NCI-H2029 (cell line): ENCODE results near the gene POLD4.
A peak's percentile ranks its signal among the peaks of the same experiment; 100 is the strongest.

Experiments
- DNase-seq: peaks from one replicate; lab custom pipeline; 2025; lab: John Stamatoyannopoulos, UW

The POLD4 gene

DNA sequence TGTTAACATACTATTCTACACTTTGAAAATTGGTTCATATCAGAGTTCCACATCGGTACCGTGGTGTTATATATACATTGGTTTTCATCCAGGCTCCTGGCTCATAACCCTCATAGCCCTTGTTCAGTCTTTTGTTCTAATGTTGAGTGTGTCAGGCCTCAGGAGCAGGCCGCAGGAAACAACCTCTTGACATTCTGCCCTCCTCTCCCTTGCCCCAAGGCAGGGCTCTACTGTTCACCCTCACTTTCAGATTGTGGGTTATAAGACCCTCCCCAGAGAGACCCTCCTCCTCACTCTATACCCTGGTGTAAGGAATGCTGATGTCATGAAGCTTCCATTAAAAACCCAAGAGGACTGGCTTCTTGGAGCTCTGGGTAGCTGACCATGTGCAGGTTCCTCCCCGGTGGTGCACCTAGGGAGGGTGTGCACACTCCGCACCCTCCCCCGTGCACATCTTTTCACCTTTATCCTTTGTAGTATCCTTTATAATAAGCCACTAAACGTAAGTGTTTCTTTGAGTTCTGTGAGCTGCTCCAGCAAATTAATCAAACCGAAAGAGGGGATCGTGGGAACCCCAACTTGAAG is 37.9 kb downstream of the POLD4 start:
- DNase-seq = peak; percentile 15

DNA sequence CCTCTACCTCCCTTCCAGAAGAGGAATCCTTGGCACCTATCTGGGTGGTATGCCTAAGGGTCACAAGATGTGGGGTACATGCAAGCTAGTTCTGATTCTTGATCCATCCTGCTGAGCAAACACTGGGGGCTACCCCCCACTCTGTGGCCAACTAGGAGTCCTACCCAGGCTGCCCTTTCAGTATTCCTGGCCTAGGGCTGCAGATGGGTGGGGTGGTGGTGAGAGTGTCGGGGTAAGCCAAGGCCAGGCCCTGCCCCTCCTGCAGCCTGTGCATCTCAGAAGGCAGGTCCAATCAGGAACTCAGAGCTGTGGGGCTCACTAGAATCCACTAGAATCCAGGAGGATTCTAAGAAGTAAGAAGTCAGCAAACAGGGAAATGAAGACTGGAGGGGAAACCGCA is 39.1 kb downstream of the POLD4 start:
- no peak for DNase-seq

DNA sequence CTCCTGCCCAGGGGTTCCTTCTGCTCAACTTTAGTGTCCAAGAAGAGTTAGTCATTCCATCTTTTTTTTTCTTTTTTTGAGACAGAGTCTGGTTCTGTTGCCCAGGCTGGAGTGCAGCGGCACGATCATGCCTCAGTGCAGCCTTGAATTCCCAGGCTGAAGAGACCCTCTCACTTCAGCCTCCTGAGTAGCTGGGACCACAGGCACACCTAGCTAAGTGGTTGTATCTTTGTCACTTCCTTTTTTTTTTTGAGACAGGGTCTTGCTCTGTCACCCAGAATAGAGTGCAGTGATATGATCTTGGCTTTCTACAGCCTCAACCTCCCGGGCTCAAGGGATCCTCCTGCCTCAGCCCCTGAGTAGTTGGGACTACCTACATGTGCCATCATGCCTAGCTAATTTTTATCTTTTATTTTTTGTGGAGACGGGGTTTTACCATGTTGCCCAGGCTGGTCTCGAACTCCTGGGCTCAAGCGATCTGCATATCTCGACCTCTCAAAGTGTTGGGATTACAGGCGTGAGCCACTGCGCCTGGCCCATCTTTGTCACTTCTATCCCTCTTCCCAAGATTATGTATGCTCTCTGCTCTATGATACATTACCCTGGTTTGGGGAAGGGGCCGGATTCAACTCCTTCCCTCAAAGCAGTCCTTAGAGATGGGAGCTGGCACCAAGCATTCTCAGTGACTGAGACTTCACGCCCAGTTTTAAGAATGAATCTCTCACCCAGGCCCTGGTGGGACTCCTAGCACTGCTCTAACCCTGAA is 40.0 kb downstream of the POLD4 start:
- no peak for DNase-seq

DNA sequence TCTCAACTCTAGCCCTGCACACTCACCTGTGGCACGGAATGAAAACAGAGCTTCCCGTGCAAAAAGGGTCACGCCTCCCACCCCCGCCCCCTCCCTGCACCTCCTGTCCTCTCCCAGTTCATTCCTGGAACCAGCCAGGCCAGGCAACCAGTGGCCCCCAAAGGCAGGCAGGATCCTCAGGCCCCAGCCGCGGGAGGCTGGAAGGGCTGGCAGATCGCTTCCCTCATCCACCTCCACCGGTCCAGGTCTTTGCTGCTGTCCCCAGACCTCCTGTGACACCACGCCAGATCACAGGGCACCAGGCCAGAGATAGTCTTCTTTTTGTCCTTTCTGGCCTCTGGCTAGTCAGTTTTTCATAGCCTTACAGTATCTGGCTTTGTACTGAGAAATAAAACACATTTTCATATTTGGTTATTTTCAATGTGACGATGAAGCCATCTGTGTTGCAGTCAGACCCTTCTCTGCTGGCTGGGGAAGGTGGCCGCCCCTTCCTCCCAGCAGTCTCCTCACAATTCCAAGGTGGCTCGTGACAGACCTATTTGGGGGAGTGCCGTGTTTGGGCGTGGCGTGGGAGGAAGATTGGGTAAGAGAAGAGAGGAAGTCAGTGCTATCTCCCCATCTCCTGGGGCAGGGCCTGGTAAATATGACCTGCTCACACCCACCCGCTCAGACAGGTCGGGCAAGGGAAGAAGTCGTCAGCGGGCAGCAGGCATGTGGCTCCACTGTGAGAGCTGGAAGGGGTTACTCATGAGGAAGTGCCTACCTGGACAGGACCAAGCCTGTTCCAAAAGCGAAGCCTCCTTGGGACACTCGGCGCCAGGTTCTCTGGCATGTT is 40.9 kb downstream of the POLD4 start:
- no peak for DNase-seq

DNA sequence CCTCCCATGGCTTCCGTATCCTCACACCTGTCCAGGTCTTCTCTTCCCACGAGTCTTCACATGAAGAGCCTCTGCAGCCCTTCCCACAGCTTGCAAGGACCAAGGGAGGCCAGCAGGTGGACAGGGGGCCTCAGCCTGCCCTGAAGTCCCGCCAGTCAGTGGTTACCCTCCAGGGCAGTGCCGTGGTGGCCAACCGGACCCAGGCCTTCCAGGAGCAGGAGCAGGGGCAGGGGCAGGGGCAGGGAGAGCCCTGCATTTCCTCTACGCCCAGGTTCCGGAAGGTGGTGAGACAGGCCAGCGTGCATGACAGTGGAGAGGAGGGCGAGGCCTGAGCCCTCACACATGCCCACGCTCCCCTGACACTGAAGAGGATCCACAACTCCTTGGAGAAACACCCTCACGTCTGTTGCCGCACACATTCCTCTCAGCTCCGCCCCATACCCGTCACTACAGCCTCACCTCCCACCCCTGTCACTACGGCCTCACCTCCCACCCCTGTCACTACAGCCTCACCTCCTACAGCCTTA is 41.7 kb downstream of the POLD4 start:
- no peak for DNase-seq

DNA sequence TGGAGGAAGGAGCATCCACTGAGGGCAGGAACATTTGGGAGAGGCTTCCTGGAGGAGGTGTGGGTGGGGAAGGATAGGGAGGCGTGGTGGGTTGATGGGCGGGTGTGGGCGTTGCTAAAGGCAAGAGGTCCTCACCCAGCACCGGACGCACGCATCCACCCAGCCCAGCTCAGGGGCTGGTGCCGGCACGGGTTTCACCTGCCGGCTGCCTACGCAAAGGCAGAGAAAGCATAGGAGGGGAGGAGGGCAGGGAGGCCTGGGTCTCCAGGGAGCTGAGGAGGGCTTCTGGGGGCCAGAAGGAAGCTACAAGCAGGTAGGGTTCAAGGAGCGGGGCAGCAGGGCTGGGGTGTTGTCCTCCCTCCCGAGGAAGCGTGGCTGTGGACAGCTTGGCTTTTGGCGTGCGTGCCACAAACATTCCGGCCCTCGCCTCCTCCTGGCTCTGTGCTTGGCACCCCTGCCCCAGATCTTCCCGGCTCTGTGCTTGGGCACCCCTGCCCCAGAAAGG is 42.2 kb downstream of the POLD4 start:
- DNase-seq = no peak

DNA sequence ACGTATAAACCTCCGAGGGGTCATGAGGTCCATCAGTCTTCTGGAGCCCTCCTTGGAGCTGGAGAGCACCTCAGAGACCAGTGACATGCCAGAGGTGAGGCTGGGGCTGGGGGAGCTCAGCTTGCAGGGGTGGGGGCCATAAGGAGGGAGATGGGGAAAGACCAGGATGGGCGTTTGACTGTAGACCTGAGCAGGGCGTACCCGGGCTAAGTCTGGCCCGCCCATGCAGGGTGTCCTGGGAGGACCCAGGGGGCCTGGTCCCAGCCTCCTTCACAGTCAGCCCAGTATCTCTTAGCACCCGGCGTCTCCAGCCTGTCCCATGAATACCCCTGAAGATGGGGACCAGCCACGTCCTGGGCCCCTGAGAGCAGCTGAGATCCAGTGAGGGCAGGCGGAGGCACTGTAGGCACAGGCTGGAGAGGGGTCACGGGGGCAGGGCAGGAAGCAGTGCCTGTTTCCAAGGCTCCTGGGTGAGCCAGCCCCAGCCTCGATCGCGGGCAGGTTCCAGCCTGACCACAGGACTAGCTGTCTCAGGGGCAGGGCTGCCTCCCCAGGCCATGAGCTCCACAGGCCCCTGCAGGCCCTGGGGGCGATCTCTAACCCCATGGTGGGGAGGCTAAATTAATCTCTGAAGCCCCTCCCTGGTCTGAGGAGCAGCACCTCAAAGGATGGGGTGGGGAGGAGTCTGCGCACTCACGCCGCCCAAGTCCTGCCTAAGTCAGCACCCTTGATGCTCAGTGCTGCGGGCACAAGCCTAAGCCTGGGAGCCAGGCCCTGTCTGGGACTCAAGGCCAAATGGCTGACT is 42.9 kb downstream of the POLD4 start:
- no peak for DNase-seq

DNA sequence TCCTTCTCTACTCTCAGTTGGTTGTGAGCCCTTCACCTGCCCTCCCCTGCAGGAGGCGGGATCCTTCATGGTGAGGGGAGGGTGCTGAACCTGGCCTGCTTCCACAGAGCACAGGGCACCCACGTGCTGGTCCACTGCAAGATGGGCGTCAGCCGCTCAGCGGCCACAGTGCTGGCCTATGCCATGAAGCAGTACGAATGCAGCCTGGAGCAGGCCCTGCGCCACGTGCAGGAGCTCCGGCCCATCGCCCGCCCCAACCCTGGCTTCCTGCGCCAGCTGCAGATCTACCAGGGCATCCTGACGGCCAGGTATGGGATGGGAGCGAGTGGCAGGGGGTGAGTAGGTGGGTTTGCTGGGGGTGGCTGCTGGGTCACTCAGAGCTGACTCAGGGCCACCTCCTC is 43.7 kb downstream of the POLD4 start:
- DNase-seq = no peak

DNA sequence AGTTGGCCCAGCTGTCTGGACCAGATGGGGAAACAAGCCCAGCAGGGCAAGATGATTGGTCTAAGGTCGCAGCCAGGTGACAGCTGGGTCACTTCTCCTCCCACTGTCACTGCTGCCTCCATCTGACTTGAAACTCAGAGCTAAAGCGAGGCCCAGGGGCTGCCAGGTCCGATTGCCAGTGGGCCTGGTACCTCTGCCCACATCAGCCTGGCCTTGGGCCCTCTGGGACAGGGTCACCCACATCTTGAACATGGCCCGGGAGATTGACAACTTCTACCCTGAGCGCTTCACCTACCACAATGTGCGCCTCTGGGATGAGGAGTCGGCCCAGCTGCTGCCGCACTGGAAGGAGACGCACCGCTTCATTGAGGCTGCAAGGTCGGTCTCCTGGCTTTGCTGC is 44.2 kb downstream of the POLD4 start:
- no peak for DNase-seq

DNA sequence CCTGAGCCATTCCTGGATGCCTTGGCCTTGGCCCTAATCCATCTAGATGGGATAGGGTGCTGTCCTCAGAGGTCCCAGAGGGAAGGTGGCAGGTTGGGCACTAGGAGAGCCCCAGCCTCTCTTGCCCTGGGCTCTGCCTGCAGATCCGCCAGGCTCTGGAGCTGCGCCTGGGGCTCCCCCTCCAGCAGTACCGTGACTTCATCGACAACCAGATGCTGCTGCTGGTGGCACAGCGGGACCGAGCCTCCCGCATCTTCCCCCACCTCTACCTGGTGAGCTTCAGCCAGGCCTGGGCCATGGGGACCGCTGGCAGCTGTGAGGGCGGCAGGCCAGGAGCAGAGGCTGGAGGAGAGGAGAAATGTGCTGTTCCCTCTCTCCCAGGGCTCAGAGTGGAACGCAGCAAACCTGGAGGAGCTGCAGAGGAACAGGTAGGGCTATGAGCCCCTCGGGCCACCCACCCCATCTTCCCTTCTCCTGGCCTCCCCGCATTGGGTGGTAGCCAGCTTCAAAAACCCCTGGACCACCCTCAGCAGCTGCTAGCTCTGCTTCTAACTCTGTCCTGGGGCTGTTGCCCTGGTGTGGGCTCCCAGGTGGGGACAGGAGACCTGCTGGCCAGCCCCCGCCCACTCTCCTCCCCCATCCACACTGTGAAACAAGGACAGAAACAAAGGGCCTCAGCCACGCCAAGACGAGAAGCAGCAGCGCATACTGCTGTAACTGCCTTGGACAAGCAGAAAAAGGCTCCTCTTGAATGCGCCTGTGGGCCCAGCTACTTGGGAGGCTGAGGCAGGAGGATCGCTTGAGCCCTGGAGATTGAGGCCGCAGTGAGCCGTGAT is 45.1 kb downstream of the POLD4 start:
- DNase-seq = no peak

DNA sequence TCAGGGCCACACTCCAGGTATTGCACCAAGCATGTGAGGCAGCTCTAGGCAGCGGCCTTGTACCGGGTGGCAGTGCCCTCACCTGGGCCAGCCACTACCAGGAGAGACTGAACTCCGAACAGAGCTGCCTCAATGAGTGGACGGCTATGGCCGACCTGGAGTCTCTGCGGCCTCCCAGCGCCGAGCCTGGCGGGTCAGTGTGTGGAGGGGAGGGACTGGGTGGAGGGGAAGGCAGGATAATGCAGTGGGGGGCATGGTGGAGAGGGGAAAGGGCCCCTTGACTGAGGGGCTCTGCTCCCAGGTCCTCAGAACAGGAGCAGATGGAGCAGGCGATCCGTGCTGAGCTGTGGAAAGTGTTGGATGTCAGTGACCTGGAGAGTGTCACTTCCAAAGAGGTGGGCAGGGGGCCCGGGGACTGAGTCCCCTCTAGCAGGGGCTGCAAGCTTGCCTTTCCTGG is 45.8 kb downstream of the POLD4 start:
- no peak for DNase-seq

DNA sequence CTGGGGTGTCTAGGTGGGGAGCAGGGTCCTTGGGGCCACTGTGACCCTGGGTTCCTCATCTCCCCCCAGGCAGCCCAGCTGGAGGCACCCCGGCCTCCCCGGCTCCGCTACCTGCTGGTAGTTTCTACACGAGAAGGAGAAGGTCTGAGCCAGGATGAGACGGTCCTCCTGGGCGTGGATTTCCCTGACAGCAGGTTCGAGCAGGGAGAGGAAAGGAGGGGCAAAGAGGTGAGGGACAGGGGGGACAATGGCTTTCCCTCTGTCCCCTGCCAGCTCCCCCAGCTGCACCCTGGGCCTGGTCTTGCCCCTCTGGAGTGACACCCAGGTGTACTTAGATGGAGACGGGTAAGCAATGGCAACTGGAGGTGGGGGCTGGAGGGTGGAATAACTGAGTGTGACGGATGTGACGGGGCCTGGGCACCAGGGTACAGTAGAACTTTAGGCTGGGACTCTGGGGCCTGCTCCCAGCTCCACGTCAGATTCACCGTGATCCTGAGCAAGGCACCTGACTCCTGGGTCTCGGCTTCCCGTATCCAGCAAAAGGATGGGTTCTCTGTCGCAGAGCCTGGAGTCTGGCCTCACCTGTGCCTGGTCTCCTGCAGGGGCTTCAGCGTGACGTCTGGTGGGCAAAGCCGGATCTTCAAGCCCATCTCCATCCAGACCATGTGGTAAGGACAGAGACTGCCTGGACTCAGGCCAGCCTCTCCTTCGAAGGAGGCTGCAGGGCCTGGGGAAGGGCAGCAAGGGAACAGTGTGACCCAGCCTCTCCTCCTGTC is 46.4 kb downstream of the POLD4 start:
- no peak for DNase-seq

DNA sequence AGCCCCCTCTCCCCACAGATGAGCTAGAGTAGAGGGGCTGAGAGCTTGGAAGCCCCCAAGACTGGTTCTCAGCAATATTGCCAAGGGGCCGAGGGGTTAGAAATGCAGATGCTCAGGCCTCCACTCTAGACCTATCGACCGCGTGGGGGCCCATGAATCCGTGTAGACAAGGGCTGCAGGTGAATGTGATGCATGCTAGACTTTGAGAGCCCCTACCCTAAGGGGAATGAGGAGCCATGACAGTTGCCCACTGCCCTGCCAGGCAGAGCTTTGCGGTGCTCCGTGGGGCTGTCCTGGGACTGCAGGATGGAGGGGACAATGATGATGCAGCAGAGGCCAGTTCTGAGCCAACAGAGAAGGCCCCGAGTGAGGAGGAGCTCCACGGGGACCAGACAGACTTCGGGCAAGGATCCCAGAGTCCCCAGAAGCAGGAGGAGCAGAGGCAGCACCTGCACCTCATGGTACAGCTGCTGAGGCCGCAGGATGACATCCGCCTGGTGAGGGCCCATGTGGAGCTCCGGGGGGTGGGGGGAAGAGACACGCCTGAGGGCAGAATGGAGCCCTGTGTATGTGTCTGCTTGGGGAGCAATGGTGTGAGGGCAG is 48.7 kb downstream of the POLD4 start:
- no peak for DNase-seq

DNA sequence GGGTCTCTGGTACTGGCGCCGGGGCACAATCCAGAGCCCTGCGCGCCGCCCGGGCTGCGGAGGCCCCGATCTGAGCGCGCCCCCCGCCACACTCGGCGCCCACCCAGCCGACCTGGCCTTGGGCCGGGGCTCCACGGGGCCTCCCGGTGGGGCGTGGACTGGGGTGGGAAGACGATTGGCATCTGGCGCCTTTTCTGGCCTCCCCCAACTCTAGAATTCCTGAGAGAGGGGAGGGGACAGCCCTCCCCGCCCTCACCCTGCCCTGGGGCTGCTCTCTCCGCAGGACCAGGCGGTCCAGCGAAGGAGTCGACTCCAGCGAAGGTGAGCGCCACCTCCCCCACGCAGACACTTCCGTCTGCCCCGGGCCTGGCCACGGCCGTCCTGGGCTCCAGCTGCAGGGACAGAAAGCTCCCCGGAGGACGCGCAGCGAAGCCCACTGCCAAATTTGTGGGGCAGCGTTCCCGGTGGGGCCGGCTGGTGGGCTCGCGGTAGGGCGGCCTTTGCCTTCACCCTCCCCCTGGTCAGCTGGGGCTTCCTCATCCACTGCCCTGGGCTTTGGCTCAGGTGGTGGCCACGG is 49.4 kb downstream of the POLD4 start:
- no peak for DNase-seq

DNA sequence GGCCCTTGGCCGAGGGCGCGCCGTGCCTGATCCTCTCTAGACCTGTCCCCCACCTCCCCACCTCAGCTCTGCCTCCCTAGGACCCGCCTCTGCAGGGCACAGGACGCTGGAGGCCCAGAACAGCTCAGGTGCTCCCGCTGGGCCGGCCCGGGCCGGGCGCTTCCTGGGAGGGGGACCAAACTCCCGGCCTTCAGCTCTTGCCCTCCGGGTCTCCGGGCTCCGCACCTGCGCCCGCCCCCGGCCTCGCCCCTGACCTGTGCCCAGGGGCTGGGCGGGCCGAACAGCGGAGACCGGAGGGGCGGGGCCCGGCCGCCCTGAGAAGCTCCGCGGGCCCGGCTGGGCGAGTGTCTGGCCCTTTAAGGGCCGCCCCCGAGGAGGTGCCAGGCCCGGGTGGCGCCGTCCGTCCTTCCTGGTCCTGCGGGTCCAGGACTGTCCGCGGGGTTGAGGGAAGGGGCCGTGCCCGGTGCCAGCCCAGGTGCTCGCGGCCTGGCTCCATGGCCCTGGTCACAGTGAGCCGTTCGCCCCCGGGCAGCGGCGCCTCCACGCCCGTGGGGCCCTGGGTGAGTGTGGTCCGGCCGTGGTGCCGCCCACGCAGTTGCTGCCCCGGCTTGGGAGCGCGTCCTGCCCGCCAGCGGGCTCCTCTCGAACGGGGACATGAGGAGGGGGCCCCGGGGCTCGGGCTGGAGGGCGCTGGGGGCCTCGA is 50.1 kb downstream of the POLD4 start, which contains the start of gene SSH3:
Gene SSH3, plus strand, starts transcription at position 399 of the 703 bp plus-strand sequence. Its CDS starts 96 bp downstream, at position 495.
- DNase-seq = peak; percentile 65

DNA sequence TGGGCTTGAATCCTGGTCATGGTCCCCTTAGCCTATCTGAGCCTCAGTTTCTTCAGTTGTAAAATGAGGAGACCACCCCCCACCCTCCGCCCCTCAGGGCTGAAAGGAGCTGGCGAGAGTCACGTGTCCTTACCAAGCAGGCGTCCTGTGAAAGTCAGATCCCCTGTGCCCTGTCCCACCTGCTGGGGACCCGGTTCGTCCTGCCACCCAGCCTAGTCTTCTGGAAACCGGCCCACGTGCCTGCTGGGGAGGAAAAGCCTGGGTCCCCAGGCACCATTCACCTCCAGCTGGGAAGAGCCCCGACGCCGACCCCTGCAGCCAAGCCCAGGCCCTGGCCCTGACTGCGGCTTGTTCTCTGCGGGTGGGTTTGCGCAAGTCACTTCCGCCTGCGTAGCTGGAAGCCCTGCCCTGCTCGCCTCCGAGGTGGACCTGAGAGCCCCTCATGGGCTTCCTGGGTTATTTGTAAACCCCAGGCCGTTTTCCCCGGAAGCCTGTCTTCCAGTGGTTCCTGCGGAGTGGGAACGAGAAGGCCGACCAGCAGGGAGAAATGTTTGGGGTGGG is 50.7 kb downstream of the POLD4 start:
- peak; percentile 25 for DNase-seq

DNA sequence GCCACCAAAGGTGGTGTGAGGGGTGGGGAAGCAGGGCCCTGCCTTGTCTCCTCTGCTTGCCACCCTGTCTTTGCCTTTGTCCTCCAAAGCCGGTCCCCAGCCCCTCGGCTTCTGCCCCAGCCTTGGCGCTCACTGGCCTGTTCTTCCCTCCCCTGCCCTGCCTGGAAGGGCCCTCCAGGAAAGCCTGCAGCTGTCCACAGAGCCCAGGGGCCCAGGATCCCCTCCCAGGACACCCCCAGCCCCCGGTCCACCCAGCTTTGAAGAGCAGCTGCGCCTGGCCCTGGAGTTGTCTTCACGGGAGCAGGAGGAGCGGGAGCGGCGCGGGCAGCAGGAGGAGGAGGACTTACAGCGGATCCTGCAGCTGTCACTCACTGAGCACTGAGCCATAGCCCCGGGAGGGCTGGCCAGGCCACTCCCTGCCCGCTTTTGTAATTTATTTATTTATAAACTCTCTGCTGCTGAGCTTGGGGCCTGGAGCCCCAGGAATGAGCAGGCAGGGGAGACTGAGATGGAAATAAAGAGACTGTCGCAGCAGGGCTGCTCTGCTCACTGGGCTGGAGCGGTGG is 51.3 kb downstream of the POLD4 start:
- peak; percentile 31 for DNase-seq
